Omental fat pad (tissue), 4 donors: Measurements from ENCODE around the gene NCL. TPM values are rescaled to one million over a fixed set of nuclear protein-coding genes. Genes with fewer than 3 reads are reported as not detected.

Experiments used
- small RNA-seq: library from RNA; depleted of rRNA; stranded (forward); fragments of <200 nt; gene quantifications from one replicate; pipeline ENCODE3, GENCODE V24; 2016
- total RNA-seq, 4 donors: library from RNA; depleted of rRNA; stranded (reverse); fragments of >200 nt; gene quantifications; one replicate each; pipeline ENCODE4 v1.1.0, GENCODE V29; 2016

The NCL gene
- total RNA-seq, 4 donors from 2014 or later: 174 to 495 (median 225) TPM

Small RNA genes within 50 kb of the gene (small RNA-seq; reads per million reads assigned to genes)
- gene RNU2-22P: not detected
- 42.4 reads per million, percentile 95 among the genes with 10 or more reads in this experiment for gene SNORA75
- not detected for gene SNORD20
- gene SNORD82: 3,447 reads per million, percentile 99 among the genes with 10 or more reads in this experiment

Other genes starting within 250 kb of the NCL start
- 10 to 100 TPM in 1 of 4 donors, 1 to 10 TPM in 3; 2.8 to 12.6 (median 6.1) TPM for gene B3GNT7, start 68.8 kb downstream of the NCL start, total RNA-seq
- gene NMUR1, start 66.0 kb upstream of the NCL start, total RNA-seq: 1 to 10 TPM in 2 of 4 donors, under 1 TPM in 2; 0.65 to 2.5 (median 1.4) TPM
- not detected for gene TEX44, start 128.4 kb upstream of the NCL start, total RNA-seq
- gene PTMA, start 244.0 kb upstream of the NCL start, total RNA-seq: 1,000 to 10,000 TPM in 1 of 4 donors, 100 to 1,000 TPM in 3; 757 to 1,307 (median 926) TPM